Islet of Langerhans (tissue), 1 donor: ENCODE measurements around the gene CD164L2.

Experiments
- FAIRE-seq: peaks from one replicate; lab custom pipeline; 2011; peaks lifted over from hg19 to GRCh38; lab: Jason Lieb, UNC

Gene CD164L2

GRCh38 chr1:27405074-27405473 is 21.9 kb upstream of the CD164L2 start:
- FAIRE-seq, result no peak

- FAIRE-seq, result no peak
These were observed 20.8 kb upstream of the CD164L2 start for GRCh38 chr1:27403931-27404330.

DNA sequence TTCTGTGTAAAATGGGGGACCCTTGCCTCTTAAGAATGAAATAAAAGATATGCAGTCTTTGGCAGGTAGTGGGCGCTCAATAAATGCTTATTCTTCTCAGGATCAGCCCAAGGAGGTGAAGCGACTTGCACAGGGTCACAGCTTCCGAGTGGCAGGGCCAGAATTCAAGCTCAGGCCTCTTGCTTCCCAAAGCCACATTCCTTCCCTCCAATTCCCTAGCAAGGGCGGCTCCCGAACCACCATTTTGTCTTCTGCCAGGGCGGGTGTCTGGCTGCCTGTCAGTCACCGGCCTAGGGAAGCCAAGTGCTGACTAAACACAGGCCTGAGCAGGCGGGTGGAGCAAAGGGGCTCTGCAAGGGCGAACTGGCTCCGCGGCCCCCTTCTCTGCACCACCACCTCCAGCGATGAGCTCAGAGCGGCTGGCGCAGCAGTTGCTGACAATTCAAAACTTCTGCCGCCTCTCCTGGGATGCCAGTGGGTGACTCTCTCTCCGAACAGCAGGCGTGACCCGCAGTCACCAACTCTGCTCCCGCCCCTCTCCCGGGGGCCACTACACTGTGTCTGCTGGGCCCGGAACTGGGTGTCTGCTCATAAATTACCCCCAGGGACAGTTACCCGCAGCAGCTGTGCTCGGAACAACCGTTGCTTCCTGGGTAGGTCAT is 20.1 kb upstream of the CD164L2 start:
- no peak for FAIRE-seq

- FAIRE-seq, result no peak
These were observed 19.2 kb upstream of the CD164L2 start for GRCh38 chr1:27402349-27402754.

DNA sequence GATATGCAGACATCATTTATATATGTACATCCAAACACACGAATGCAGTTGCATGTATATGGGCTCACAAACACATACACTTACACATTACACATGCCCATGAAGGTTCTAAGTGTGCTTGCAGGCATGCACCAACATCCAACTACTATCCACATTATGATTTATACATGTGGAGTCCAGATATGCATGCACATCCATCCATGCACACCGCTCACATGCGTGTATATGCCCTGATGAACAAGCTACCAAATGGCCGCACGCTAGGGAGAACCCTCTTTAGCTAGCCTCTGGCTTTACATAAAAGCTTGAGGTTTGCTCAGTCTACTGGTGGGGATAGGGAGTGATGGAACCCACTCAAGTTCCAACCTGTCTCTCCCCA is 17.8 kb upstream of the CD164L2 start:
- no peak for FAIRE-seq

DNA sequence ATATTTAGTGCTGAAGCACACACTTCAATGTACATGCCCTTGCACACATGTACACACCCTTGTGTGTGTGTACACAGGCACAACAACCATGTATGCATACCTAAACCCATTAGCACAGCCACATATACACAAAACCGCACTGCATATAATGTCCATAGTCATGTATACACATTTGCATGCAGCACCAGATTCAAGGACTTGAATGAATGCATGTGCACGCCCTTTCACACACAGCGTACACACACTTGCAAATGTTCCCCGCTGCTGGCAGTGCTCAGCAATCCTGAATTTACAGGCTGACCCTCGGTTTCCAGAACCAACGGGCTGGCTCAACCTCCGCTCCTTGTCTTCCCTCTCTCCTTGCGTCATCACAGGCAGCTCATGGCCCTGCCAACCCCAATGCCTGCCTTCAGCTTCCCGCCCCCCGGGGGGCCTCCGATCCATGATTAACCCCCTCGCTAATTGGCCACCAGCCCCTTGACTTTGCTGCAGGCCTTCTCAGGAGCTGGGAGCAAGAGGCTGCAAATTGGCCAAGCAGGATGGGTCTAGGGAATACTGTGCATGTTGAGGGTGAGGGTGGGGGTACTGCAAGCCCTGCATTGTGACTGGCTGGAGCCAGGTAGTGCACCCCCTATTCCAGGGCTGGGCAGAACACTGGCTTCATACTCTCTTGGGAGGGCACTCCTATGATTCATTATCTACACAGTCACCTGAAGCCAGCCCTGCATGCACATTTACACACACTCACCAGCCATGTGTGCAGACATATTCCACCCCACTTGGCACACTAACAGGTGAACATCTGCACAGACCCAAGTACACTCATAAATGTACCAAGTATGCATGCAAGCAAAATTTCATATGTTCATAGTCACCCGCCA is 17.2 kb upstream of the CD164L2 start:
- FAIRE-seq, result no peak

DNA sequence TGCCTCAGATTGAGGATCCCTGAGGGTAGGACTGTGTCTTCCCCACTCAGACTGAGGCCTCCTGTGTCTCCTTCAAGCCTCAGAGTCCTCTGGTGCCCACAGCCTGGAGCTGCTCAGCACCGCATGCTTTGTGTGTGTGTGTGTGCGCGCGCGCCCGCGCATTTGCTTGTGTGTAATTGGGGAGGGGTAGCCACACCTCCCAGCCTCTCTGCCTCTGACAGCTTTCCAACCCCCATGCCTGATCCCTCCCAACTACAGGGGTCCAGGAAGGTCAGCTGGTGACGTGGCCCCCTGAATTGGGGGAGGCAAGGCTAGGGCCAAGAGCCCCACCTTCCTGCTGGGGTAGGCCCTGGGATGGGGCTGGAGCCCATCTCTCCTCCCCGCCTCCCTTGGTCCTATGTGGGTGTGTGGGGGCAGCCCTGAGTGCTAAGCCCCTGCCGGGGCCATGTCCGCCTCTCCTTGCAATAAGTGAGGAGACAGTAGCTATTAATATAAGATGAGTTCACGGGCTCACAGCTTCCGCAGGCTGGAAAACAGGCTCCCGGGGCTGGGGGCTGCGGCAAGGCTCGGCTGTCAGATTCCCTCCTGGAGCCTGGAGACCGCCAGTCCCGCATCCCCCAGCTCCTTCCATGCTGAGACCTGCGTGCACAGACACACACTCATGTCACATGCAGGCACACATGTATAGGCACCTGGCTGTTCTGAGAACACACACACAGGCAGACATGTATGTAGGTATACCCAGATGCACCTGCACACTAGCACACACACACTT is 16.3 kb upstream of the CD164L2 start:
- no peak for FAIRE-seq

GRCh38 chr1:27398405-27399149 is 15.4 kb upstream of the CD164L2 start:
- FAIRE-seq, result no peak

- no peak for FAIRE-seq
These were observed 14.6 kb upstream of the CD164L2 start for GRCh38 chr1:27397749-27398148.

DNA sequence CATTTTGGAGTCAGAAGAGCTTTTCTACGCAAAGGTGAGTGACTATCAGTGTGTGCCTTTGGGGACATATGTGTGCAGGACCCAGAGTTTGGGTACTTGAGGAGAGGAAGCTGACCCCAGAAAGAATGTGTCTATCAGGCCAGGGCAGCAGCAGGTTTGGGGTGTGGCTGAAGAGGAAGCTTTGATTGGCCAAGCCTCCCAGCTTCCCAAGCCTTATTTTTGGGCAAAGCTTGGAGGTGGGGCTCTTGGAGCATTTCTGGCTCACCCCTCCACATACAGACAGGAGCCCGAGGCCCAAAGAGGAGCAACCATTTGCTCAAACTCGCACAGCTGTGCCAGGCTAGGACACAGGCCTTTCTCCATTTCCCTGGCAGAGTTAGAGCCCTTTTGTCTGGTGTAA is 14.0 kb upstream of the CD164L2 start:
- no peak for FAIRE-seq

- FAIRE-seq, result no peak
These were observed 12.5 kb upstream of the CD164L2 start for GRCh38 chr1:27395441-27396195.

DNA sequence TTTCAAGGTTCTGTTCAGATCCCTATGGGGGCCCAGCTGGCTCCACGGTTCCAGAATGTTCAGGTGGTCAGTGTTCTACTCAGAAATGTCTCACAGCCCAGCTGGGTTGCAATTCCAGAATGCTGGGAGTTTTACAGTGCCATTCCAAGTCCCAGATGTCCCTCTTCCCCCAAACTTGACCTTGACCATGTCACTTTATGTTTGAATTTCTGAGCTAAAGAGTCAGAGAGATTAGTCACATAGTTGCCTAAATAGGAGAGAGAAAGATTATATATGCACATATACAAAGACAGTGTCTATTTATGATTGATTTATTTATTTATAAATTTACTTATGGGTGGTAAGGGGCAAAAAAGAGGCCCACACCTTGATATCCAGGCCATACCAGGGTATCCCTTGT is 11.8 kb upstream of the CD164L2 start:
- FAIRE-seq, result no peak

GRCh38 chr1:27394282-27394658 is 11.1 kb upstream of the CD164L2 start:
- no peak for FAIRE-seq

DNA sequence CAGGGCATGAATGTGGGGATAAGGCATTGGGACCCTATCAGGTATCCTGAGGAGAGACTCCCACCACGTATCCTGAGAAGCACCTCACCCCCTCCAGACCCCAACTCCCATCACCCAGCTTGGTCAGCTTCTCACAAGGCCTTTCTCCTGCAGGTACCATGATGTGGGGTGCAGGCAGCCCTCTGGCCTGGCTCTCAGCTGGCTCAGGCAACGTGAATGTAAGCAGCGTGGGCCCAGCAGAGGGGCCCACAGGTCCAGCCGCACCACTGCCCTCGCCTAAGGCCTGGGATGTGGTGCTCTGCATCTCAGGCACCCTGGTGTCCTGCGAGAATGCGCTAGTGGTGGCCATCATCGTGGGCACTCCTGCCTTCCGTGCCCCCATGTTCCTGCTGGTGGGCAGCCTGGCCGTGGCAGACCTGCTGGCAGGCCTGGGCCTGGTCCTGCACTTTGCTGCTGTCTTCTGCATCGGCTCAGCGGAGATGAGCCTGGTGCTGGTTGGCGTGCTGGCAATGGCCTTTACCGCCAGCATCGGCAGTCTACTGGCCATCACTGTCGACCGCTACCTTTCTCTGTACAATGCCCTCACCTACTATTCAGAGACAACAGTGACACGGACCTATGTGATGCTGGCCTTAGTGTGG is 10.6 kb upstream of the CD164L2 start:
- no peak for FAIRE-seq

- no peak for FAIRE-seq
These were observed 9.9 kb upstream of the CD164L2 start for GRCh38 chr1:27392778-27393635.

GRCh38 chr1:27392096-27392777 is 9.1 kb upstream of the CD164L2 start, which contains the start of gene GPR3:
TSS of gene GPR3 (plus strand) at chr1:27392622. CDS start at chr1:27393799, 1,177 bp downstream.
- no peak for FAIRE-seq

GRCh38 chr1:27391511-27392095 is 8.5 kb upstream of the CD164L2 start:
- no peak for FAIRE-seq

DNA sequence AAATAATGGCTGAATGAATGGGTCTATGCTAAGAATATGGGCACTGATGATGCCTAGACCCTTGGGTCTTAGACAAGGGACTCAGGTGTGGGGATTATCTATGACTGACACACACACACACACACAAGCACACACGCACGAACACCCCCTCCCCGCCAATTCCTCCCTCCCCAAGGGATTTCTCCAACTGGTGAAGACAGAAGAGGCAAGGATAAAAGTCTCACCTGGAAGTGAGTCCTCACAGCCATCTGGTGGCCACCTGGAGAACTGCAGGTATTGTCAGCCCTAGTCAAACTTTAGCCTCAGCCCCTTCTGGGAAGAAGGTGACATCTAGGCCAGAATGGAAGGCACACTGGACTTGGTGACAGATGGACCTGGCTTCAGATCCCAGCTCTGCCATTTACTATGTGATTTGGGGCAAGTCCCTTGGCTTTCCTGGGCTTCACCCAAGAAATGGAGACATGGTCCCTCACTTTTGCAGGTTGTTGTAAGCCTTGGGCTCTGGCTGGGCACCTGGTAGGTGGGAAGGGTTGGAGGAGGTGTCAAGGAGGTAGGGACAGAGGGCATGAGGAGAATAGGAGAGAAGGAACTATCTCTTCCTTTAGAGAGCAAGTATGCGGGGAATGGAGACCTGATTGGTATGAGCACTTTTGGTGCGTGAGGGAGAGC is 5.3 kb upstream of the CD164L2 start:
- FAIRE-seq, result no peak
